B cell (primary cell): Measurements from ENCODE around the gene EEF1A2. TPM values are rescaled to one million over a fixed set of nuclear protein-coding genes. Genes with fewer than 3 reads are reported as not detected.
A peak's percentile ranks its signal among the peaks of the same experiment; 100 is the strongest.

Experiments used
- ATAC-seq: fragments of 200-7000 bp; cut with Tn5 transposase; one replicate; pipeline ENCODE4 v1.10.0; 2021; ENCODE audit warnings: low read depth, mild to moderate bottlenecking, moderate number of reproducible peaks, moderate library complexity
- CTCF ChIA-PET: fragments of 350-600 bp; sonication (Branson Sonifier 250); formaldehyde crosslinking; loops from one replicate; lab custom pipeline; 2021; ENCODE audit warnings: antibody characterized with exemption, inconsistent platforms; lab: Charles Lee
- POLR2A ChIA-PET: fragments of 350-600 bp; sonication (Branson Sonifier 250); formaldehyde crosslinking; loops from one replicate; lab custom pipeline; 2021; ENCODE audit warnings: antibody characterized with exemption; lab: Charles Lee
- DNase-seq: peaks from one replicate; pipeline ENCODE4 v3.0.0; 2013
- H2AFZ ChIP-seq: 2 replicates; pipeline ENCODE4 v1.6.1; 2012; ENCODE audit warnings: mild to moderate bottlenecking, low read depth, low read length; ENCODE audit not compliant: insufficient read depth, poor library complexity, severe bottlenecking
- H3K27ac ChIP-seq, 2 donors: 1 replicate in 1 of 2; 2 replicates in 1 of 2; pipeline ENCODE4 v1.5.1; 2012 to 2013; ENCODE audit warnings: low read length in 2 of 2, mild to moderate bottlenecking in 2 of 2, moderate library complexity in 1 of 2
- H3K27me3 ChIP-seq, 4 experiments: fragments of 200-600 bp in 1 of 4; sonication (generic) in 1 of 4; replicated peaks in 1 of 4; 1 replicate in 2 of 4; 2 replicates in 2 of 4; pipeline versions ENCODE4 v1.6.1 to v1.7.0; 2013 to 2016; ENCODE audit warnings: low read length in 3 of 4, mild to moderate bottlenecking in 2 of 4, mixed read lengths in 1 of 4, moderate library complexity in 1 of 4; ENCODE audit not compliant: insufficient read depth in 4 of 4, control insufficient read depth in 3 of 4; ENCODE audit errors: control extremely low read depth in 1 of 4
- H3K36me3 ChIP-seq, 2 experiments: replicated peaks in 1 of 2; 1 replicate in 1 of 2; 2 replicates in 1 of 2; pipeline versions ENCODE4 v1.6.1 to v1.7.1; 2013; ENCODE audit warnings: low read length in 1 of 2; ENCODE audit not compliant: insufficient read depth in 2 of 2, control insufficient read depth in 1 of 2; ENCODE audit errors: control extremely low read depth in 1 of 2, extremely low read depth in 1 of 2
- H3K4me1 ChIP-seq, 2 donors: fragments of 200-600 bp in 1 of 2; sonication (generic) in 1 of 2; 1 replicate in 1 of 2; 2 replicates in 1 of 2; pipeline versions ENCODE4 v1.5.1 to v1.6.1; 2013 to 2017; ENCODE audit warnings: low read length in 2 of 2; ENCODE audit not compliant: control insufficient read depth in 2 of 2, insufficient read depth in 2 of 2
- H3K4me2 ChIP-seq: replicated peaks from 2 replicates; pipeline ENCODE3; 2012; ENCODE audit warnings: mild to moderate bottlenecking, low read depth, low read length; ENCODE audit not compliant: poor library complexity, severe bottlenecking
- H3K4me3 ChIP-seq, 5 experiments: fragments of 200-600 bp in 1 of 5; sonication (generic) in 1 of 5; 1 replicate in 3 of 5; 2 replicates in 2 of 5; pipeline versions ENCODE4 v1.5.1 to v1.7.0; 2011 to 2016; ENCODE audit warnings: low read length in 4 of 5, mild to moderate bottlenecking in 4 of 5, low read depth in 2 of 5, control low read depth in 1 of 5, moderate library complexity in 1 of 5; ENCODE audit not compliant: insufficient read depth in 1 of 5; ENCODE audit errors: control extremely low read depth in 1 of 5, extremely low read depth in 1 of 5
- H3K79me2 ChIP-seq: fragments of 200-600 bp; sonication (generic); one replicate; pipeline ENCODE4 v1.6.0; 2016; ENCODE audit warnings: low read length; ENCODE audit not compliant: control insufficient read depth, insufficient read depth
- H3K9ac ChIP-seq: fragments of 200-600 bp; sonication (generic); 2 replicates; pipeline ENCODE4 v1.6.1; 2017; ENCODE audit warnings: mild to moderate bottlenecking, low read length, moderate library complexity
- H3K9me3 ChIP-seq, 3 donors: one replicate each; pipeline versions ENCODE4 v1.6.1 to v1.7.1; 2013; ENCODE audit warnings: low read length in 2 of 3; ENCODE audit not compliant: control insufficient read depth in 2 of 3, insufficient read depth in 1 of 3; ENCODE audit errors: control extremely low read depth in 1 of 3
- H4K20me1 ChIP-seq: 2 replicates; pipeline ENCODE4 v1.6.0; 2012; ENCODE audit warnings: mild to moderate bottlenecking, low read length; ENCODE audit not compliant: insufficient read depth, control insufficient read depth, poor library complexity, severe bottlenecking
- H3K27ac Mint-ChIP-seq: one replicate; pipeline ENCODE4 v1.8.0; 2021; ENCODE audit warnings: mixed read lengths
- H3K27me3 Mint-ChIP-seq: one replicate; pipeline ENCODE4 v1.8.0; 2021; ENCODE audit warnings: mixed read lengths
- H3K4me1 Mint-ChIP-seq: one replicate; pipeline ENCODE4 v1.8.0; 2021; ENCODE audit warnings: mixed read lengths
- H3K4me3 Mint-ChIP-seq: one replicate; pipeline ENCODE4 v1.8.0; 2021; ENCODE audit warnings: mixed read lengths
- H3K9me3 Mint-ChIP-seq: one replicate; pipeline ENCODE4 v1.8.0; 2022; ENCODE audit warnings: mixed read lengths; ENCODE audit not compliant: insufficient read depth
- CTCF ChIP-seq: fragments of 200-600 bp; IDR thresholded peaks from one replicate; pipeline ENCODE4 v1.8.0; 2022; ENCODE audit warnings: antibody characterized with exemption, mild to moderate bottlenecking
- EZH2 ChIP-seq: IDR thresholded peaks from 2 replicates; pipeline ENCODE4 v1.6.1; 2012; ENCODE audit warnings: borderline replicate concordance, low read depth, mild to moderate bottlenecking, moderate library complexity, low read length; ENCODE audit not compliant: insufficient read depth, poor library complexity, severe bottlenecking
- WGBS: methylation state at CpG from one replicate; pipeline ENCODE4 v1.1.5; 2013; ENCODE audit warnings: missing lambda C conversion rate; ENCODE audit not compliant: insufficient coverage; 5-methylcytosine and 5-hydroxymethylcytosine counted together
- intact Hi-C: fragments of 100-400 bp; cut with micrococcal nuclease; formaldehyde crosslinking; loops from one replicate; pipeline ENCODE4 v1.10.0; 2022
- polyA plus RNA-seq: library from polyadenylated mRNA; depleted of rRNA; stranded (reverse); fragments of >200 nt; gene quantifications from 2 replicates; pipeline ENCODE4 v1.2.3, GENCODE V29; 2012
- total RNA-seq, 2 donors: library from RNA; stranded (reverse); fragments of 120-200 nt in 1 of 2; gene quantifications; 1 replicate in 1 of 2; 2 replicates in 1 of 2; pipeline versions ENCODE4 v1.2.3 to v1.2.4, GENCODE V29; 2013 to 2022

EEF1A2 gene
- total and polyA plus RNA-seq, 2 donors (not counting 1 experiment from before 2014, with no cell fraction given), result 2.2 to 2.9 TPM

GRCh38 chr20:63542696-63543095 lies 43.8 kb upstream of the EEF1A2 start:
- Mint-ChIP-seq H3K9me3 (no peaks in the 10 kb centered on the region), H3K27me3 (no peaks in the 10 kb centered on the region), H3K4me1 (peaks cover 57% of the 10 kb centered on the region), H3K4me3 (peak overlapping the region; percentile 74), H3K27ac (peak overlapping the region; percentile 89)
- Histone ChIP-seq H4K20me1 (no peaks in the 10 kb centered on the region), H3K27ac (peak overlapping the region; percentile 67 to 78), H2AFZ (no peak overlapping the region), H3K36me3 (no peaks in the 10 kb centered on the region), H3K4me3 (peak overlapping the region in 2 of 5 experiments; percentile 13 to 39), H3K9me3 (no peaks in the 10 kb centered on the region), H3K9ac (peak overlapping the region; percentile 35), H3K4me2 (peak overlapping the region; percentile 56), H3K27me3 (peaks cover 0 to 2% (median 0%) of the 10 kb centered on the region in 4 experiments), H3K79me2 (no peaks in the 10 kb centered on the region), H3K4me1 (peaks cover 44 to 75% of the 10 kb centered on the region in 2 donors)
- intact Hi-C loops, result loop anchor here (1.0 kb wide), 1 partner anchor 11 kb away; no protein-coding TSS in a partner anchor
- POLR2A ChIA-PET, result interaction anchor here (0.6 to 2.1 kb wide), 7 partner anchors 10 to 93 kb away, joined by 3 to 11 read pairs (median 5); partner anchors contain the start of genes FNDC11 and GMEB2
- WGBS, result 58% methylated on average over 10 of the region's 10 CpGs
- ATAC-seq (peak; percentile 40), DNase-seq (peak; percentile 80)
- CTCF ChIA-PET, result interaction anchor here (0.9 to 2.8 kb wide), 3 partner anchors 10 to 165 kb away, joined by 3 to 10 read pairs (median 4); partner anchors contain the start of genes ARFRP1 and ZGPAT
- no peak for TF ChIP-seq CTCF
- TF ChIP-seq EZH2, result no peak

GRCh38 chr20:63542031-63542559 lies 43.2 kb upstream of the EEF1A2 start:
- Histone ChIP-seq H2AFZ (no peak overlapping the region), H3K27ac (peak overlapping the region; percentile 67 to 78), H4K20me1 (no peaks in the 10 kb centered on the region), H3K27me3 (no peaks in the 10 kb centered on the region), H3K9ac (peak overlapping the region; percentile 35), H3K4me1 (peaks cover 50 to 80% of the 10 kb centered on the region in 2 donors), H3K79me2 (no peaks in the 10 kb centered on the region), H3K9me3 (no peaks in the 10 kb centered on the region), H3K4me3 (peak overlapping the region in 2 of 5 experiments; percentile 13 to 39), H3K4me2 (peak overlapping the region; percentile 56), H3K36me3 (no peaks in the 10 kb centered on the region)
- H3K4me1 Mint-ChIP-seq, result peaks cover 60% of the 10 kb centered on the region
- WGBS, result 76% methylated on average over 34 of the region's 36 CpGs
- intact Hi-C loops, result loop anchor here (1.0 kb wide), 1 partner anchor 11 kb away; no protein-coding TSS in a partner anchor
- TF ChIP-seq EZH2 (no peak), CTCF (no peak)
- H3K27me3 Mint-ChIP-seq, result no peaks in the 10 kb centered on the region
- CTCF ChIA-PET, result interaction anchor here (0.9 to 2.8 kb wide), 4 partner anchors 10 to 166 kb away, joined by 3 to 10 read pairs (median 4); partner anchors contain the start of genes ARFRP1 and ZGPAT
- peak; percentile 45 for DNase-seq
- ATAC-seq, result no peak
- H3K4me3 Mint-ChIP-seq, result peak overlapping the region; percentile 72
- POLR2A ChIA-PET, result interaction anchor here (0.6 to 2.1 kb wide), 11 partner anchors 11 to 399 kb away, joined by 3 to 11 read pairs (median 5); partner anchors contain the start of genes FNDC11 and GMEB2
- peak overlapping the region; percentile 90 for H3K27ac Mint-ChIP-seq
- H3K9me3 Mint-ChIP-seq, result no peaks in the 10 kb centered on the region
